Measurements from ENCODE around the gene GPR139. TPM values are rescaled to one million over a fixed set of nuclear protein-coding genes. Genes with fewer than 3 reads are reported as not detected.

GPR139 gene
- total and polyA plus RNA-seq, 4 donors = not detected

DNA sequence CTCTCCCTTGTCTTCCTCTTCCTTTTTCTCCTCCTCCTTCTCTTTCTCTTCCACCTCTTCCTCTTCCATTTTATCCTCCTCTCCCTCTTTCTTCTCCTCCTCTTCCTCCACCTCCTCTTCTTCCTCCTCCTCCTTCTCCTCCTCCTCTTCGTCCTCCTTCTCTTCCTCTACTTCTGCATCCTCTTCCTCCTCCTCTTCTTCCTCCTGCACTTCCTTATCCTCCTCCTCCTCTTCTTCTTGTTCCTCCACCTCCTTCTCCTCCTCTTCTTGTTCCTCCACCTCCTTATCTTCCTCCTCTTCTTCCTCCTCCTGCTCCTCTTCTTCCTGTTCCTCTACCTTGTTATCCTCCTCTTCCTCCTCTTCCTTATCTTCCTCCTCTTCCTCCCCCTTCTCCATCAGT is 28.8 kb upstream of the GPR139 start:
- no peak overlapping the region for H3K9ac ChIP-seq (ENCODE audit: low read depth in 1 of 2, low read length in 2 of 2)
- no peak overlapping the region for H3K4me3 ChIP-seq (ENCODE audit: low read depth in 1 of 3, low read length in 3 of 3)
- H3K27me3 ChIP-seq (ENCODE audit: control insufficient read depth in 4 of 4, insufficient read depth in 4 of 4, low read length in 3 of 4) = peaks cover 0 to 2% (median 0%) of the 10 kb centered on the region in 4 donors
- no peaks in the 10 kb centered on the region for H3K36me3 ChIP-seq (ENCODE audit: control insufficient read depth in 4 of 4, insufficient read depth in 3 of 4, low read depth in 1 of 4, low read length in 3 of 4)
- peaks cover 0 to 2% (median 0%) of the 10 kb centered on the region in 4 donors for H3K9me3 ChIP-seq (ENCODE audit: control insufficient read depth in 4 of 4, low read length in 3 of 4)
- H3K4me1 ChIP-seq (ENCODE audit: control insufficient read depth in 4 of 4, insufficient read depth in 4 of 4, low read length in 3 of 4) = no peaks in the 10 kb centered on the region
- DNase-seq (ENCODE audit: low spot score) = no peak
- no peak overlapping the region for H3K27ac ChIP-seq (ENCODE audit: low read depth in 1 of 2, low read length in 2 of 2)
- TF ChIP-seq FOXA2 (IDR thresholded peaks at IDR 0.05) (no peak), NR2F2 (IDR thresholded peaks at IDR 0.05) (no peak), REST (IDR thresholded peaks at IDR 0.05) (no peak), TAF1 (conservative IDR thresholded peaks at IDR 0.05) (no peak), ATF3 (IDR thresholded peaks at IDR 0.05) (no peak), HNF4A (conservative IDR thresholded peaks at IDR 0.05) (no peak), ZBTB33 (IDR thresholded peaks at IDR 0.05) (no peak), YY1 (IDR thresholded peaks at IDR 0.05) (no peak), JUND (IDR thresholded peaks at IDR 0.05) (no peak), EGR1 (IDR thresholded peaks at IDR 0.05; ENCODE audit: low read depth in 2 of 2) (no peak), CTCF (IDR thresholded peaks at IDR 0.05; ENCODE audit: low read depth, low read length, missing input control) (no peak), SP1 (IDR thresholded peaks at IDR 0.05) (no peak), MAX (IDR thresholded peaks at IDR 0.05) (no peak), RXRA (IDR thresholded peaks at IDR 0.05) (no peak), RAD21 (IDR thresholded peaks at IDR 0.05) (no peak)
- WGBS = 40% methylated on average over 1 of the region's 1 CpG

DNA sequence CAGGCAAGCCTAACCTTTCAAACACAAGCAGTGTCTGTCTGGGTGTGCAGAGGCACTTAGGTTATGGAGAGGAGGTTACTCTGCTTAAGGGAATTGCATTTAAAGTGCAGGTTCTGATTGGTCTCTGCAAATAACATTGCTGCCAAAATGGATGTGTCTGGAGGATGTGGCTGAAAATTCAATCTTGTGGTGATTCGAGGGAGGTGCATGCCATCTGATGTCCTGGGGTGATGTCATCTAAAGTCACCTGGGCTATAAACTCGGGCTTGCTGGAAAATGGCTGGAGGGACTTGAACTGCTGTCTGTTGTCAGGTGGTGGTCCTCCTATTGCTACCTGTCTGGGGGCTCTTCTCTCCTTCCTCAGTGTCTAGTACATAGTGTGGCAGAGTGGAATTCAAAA is 28.3 kb upstream of the GPR139 start:
- Histone ChIP-seq H3K36me3 (ENCODE audit: control insufficient read depth in 4 of 4, insufficient read depth in 3 of 4, low read depth in 1 of 4, low read length in 3 of 4) (no peaks in the 10 kb centered on the region), H3K4me3 (ENCODE audit: low read depth in 1 of 3, low read length in 3 of 3) (no peak overlapping the region), H3K27me3 (ENCODE audit: control insufficient read depth in 4 of 4, insufficient read depth in 4 of 4, low read length in 3 of 4) (peaks cover 0 to 2% (median 0%) of the 10 kb centered on the region in 4 donors), H3K27ac (ENCODE audit: low read depth in 1 of 2, low read length in 2 of 2) (no peak overlapping the region), H3K4me1 (ENCODE audit: control insufficient read depth in 4 of 4, insufficient read depth in 4 of 4, low read length in 3 of 4) (no peaks in the 10 kb centered on the region), H3K9me3 (ENCODE audit: control insufficient read depth in 4 of 4, low read length in 3 of 4) (peaks cover 0 to 2% (median 0%) of the 10 kb centered on the region in 4 donors), H3K9ac (ENCODE audit: low read depth in 1 of 2, low read length in 2 of 2) (no peak overlapping the region)
- 54% methylated on average over 2 of the region's 2 CpGs for WGBS
- no peak for DNase-seq (ENCODE audit: low spot score)
- TF ChIP-seq RXRA (IDR thresholded peaks at IDR 0.05) = no peak
- TF ChIP-seq CTCF (IDR thresholded peaks at IDR 0.05; ENCODE audit: low read depth, low read length, missing input control) = no peak
- no peak for TF ChIP-seq TAF1 (conservative IDR thresholded peaks at IDR 0.05)
- TF ChIP-seq FOXA2 (IDR thresholded peaks at IDR 0.05) = no peak
- TF ChIP-seq ZBTB33 (IDR thresholded peaks at IDR 0.05) = no peak
- TF ChIP-seq SP1 (IDR thresholded peaks at IDR 0.05) = no peak
- no peak for TF ChIP-seq GABPA (IDR thresholded peaks at IDR 0.05 in 1 of 2, conservative IDR thresholded peaks at IDR 0.05 in 1 of 2)
- no peak for TF ChIP-seq HNF4G (IDR thresholded peaks at IDR 0.05)
- TF ChIP-seq HNF4A (conservative IDR thresholded peaks at IDR 0.05) = no peak
- TF ChIP-seq YY1 (IDR thresholded peaks at IDR 0.05) = no peak
- TF ChIP-seq RAD21 (IDR thresholded peaks at IDR 0.05) = no peak
- no peak for TF ChIP-seq NR2F2 (IDR thresholded peaks at IDR 0.05)

Data from liver (tissue), 9 donors.